Measurements from ENCODE around the gene LARP1.
"Not testable (repeated sequence)": the region's sequence is repeated elsewhere in the genome, so short reads cannot be mapped to it uniquely, and the experiment has no call there.

Gene LARP1

GRCh38 chr5:154755361-154756008 is at the start of gene LARP1:
LARP1 (plus strand) TSS chr5:154755377; CDS start chr5:154755758, 381 bp downstream.
- DNase-seq = peak in 3 of 4 experiments; percentile 25 to 44 (median 40)

- DNase-seq = no peak
Measured at GRCh38 chr5:154706416-154706815, 48.8 kb upstream of the LARP1 start.

GRCh38 chr5:154707641-154708040 is 47.5 kb upstream of the LARP1 start:
- DNase-seq = no peak

- no peak for DNase-seq
Measured at GRCh38 chr5:154708207-154708606, 47.0 kb upstream of the LARP1 start.

GRCh38 chr5:154708846-154709245 is 46.3 kb upstream of the LARP1 start:
- no peak for DNase-seq

- no peak for DNase-seq
Measured at GRCh38 chr5:154709368-154710305, 45.5 kb upstream of the LARP1 start.

GRCh38 chr5:154712518-154713437 is 42.4 kb upstream of the LARP1 start:
- no peak for DNase-seq

- no peak for DNase-seq
Measured at GRCh38 chr5:154713615-154714125, 41.5 kb upstream of the LARP1 start.

GRCh38 chr5:154714266-154714986 is 40.8 kb upstream of the LARP1 start:
- no peak for DNase-seq

GRCh38 chr5:154721481-154722058 is 33.6 kb upstream of the LARP1 start:
- no peak for DNase-seq

- DNase-seq = no peak
Measured at GRCh38 chr5:154722097-154722496, 33.1 kb upstream of the LARP1 start.

GRCh38 chr5:154722936-154723335 is 32.2 kb upstream of the LARP1 start:
- no peak for DNase-seq

- DNase-seq = no peak
Measured at GRCh38 chr5:154723740-154724505, 31.3 kb upstream of the LARP1 start.

- no peak for DNase-seq
Measured at GRCh38 chr5:154727361-154727760, 27.8 kb upstream of the LARP1 start.

GRCh38 chr5:154728939-154729588 is 26.1 kb upstream of the LARP1 start:
- no peak for DNase-seq

GRCh38 chr5:154729613-154730012 is 25.6 kb upstream of the LARP1 start:
- no peak for DNase-seq

- DNase-seq = not testable (repeated sequence)
Measured at GRCh38 chr5:154730761-154731160, 24.4 kb upstream of the LARP1 start.

- no peak for DNase-seq
Measured at GRCh38 chr5:154732212-154732611, 23.0 kb upstream of the LARP1 start.

- DNase-seq = no peak
Measured at GRCh38 chr5:154734370-154735248, 20.6 kb upstream of the LARP1 start.

Data from activated CD4-positive, CD25-positive, alpha-beta regulatory T cell (primary cell).